NCI-H146 (cell line): ENCODE measurements around the gene SMIM8.
A peak's percentile ranks its signal among the peaks of the same experiment; 100 is the strongest.

Experiments
- DNase-seq: peaks from one replicate; lab custom pipeline; 2025; lab: John Stamatoyannopoulos, UW

The SMIM8 gene

GRCh38 chr6:87336367-87336766, 14.0 kb downstream of the SMIM8 start:
- no peak for DNase-seq

DNA sequence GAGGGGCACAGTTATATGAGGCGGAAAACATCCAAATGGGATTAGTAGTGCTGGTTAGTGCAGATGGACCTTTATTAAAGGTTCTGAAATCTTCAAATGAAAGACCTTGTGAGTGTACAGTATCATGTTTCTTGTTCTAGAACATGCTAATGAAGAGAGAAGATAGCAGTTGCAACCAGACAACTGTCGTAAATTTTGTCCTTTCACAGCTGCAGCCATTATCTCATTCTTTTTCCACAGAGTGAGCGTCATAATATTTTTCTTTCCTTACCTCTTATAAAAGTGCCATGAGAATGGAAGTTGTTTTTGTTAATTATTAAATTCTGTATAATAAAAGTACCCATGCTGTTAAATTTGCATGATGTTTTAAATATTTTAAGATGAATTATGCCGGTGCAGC, 17.8 kb downstream of the SMIM8 start:
- DNase-seq, result no peak

GRCh38 chr6:87341158-87341557, 18.8 kb downstream of the SMIM8 start:
- DNase-seq, result no peak

GRCh38 chr6:87341899-87342298, 19.5 kb downstream of the SMIM8 start:
- DNase-seq, result no peak

- DNase-seq, result no peak
Measured at GRCh38 chr6:87342829-87343228, 20.4 kb downstream of the SMIM8 start.

DNA sequence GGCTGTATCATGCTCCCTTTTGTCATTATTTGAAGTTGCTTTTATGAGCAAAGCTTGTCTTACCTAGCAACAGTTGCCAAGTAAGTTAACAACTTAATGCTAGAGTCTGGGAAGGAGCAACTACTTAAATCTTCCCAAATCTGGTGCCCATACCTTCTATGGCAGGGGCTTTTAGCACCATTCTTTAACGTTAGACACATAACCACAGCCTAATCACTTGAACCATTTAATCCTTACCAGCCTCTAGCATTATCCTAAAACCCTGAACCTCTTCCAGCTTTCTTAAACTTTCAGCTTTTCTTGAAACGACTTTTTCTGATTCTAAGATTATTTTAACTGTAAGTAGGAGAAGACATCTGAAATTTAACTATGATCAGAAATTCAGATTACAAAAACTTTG, 22.3 kb downstream of the SMIM8 start, which contains the start of gene C6orf163:
Gene C6orf163 (plus strand): TSS at position 83 of the 400 bp plus-strand sequence. CDS start 287 bp downstream, at position 370.
- DNase-seq, result no peak

- DNase-seq, result no peak
Measured at GRCh38 chr6:87346700-87347099, 24.3 kb downstream of the SMIM8 start.

- no peak for DNase-seq
Measured at GRCh38 chr6:87349896-87350295, 27.5 kb downstream of the SMIM8 start.

- no peak for DNase-seq
Measured at GRCh38 chr6:87350516-87350915, 28.1 kb downstream of the SMIM8 start.

DNA sequence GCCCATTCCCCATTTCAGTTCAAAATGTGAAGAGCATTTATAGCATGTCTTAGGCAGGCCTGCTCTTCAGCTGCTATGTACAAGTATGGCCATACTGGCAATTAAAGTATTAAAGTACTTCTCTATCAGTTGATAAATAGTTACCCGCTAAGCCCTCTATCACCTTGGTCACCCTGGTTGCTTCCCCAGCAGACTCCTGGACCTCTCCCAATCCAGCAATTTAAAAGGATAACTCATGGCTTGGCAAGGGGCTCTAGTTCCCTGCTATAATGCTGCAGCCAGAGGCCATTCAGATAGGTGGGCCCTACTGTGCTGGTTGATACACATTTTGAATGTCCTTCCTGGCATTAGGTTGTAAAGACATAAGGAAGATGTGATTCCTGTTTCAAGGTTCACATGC, 29.2 kb downstream of the SMIM8 start:
- DNase-seq, result no peak

GRCh38 chr6:87356181-87356580, 33.8 kb downstream of the SMIM8 start:
- no peak for DNase-seq

DNA sequence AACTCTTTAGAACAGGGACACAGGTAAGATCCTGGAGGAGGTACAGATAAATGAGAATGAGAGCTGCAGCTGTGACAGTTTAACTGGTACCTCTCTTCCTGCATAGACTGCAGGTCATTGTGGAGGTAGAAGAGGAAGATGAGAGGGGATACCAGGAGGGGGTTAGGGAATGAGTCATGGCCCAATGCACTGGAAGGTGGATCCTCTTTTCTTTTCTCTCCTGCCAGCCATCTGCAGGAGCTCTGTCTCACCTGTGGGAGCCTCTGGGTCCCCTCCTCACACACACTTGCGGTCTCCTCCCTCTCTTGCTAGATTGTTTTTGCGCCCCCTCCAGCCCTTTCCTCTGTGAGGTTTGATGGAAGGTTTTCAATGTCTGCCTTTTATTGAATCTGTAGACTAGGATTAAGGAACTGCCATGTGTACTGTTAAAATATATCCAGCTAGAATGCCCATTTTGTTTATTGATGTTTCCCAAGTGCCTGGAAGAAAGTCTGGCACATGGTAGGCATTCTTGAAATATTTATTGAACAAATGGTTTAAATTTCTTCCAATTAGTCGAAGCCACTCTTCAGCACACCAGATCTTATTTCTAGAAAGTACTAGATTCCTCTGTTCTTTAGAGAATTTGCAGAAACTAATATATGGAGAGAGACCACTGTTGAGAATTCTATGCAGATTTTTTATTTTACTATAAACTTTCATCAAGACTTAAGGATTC, 35.2 kb downstream of the SMIM8 start:
- no peak for DNase-seq

GRCh38 chr6:87364602-87365252, 42.3 kb downstream of the SMIM8 start:
- DNase-seq, result no peak

DNA sequence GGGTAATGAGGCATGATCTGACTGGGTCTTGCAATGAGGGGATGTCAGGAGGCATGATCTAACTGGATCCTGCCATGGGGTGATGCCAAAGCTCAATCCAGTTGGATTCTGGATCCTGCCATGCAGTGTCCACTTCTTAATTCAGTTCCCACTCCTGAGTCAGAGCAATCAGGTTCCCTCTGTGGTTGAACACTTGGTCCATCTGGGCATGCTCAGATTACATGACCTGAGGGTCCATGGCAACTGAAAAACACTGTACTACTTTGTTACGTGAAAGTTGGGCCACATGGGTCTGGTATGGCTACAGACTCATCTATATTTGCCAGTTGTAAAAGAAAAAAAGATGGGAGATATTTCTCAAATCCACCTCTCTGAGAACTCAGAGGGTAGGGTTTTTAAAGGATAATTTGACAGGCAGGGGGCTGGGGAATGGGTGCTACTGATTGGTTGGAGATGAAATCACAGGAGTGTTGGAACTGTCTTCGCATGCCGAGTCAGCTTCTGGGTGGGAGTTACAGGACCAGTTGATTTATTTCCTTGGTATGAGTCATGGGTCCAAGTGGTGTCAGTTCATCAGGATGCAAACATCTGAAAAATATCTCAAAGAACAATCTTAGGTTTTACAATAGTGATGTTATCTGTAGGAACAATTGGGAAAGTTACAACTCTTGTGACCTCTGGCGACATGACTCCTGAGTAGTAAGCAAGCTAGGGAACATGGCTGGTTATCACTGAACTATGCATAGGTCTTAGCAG, 43.9 kb downstream of the SMIM8 start:
- no peak for DNase-seq

- no peak for DNase-seq
Measured at GRCh38 chr6:87366899-87367298, 44.5 kb downstream of the SMIM8 start.

GRCh38 chr6:87373377-87373776, 51.0 kb downstream of the SMIM8 start:
- no peak for DNase-seq

GRCh38 chr6:87375315-87375714, 52.9 kb downstream of the SMIM8 start:
- DNase-seq, result no peak

- DNase-seq, result no peak
Measured at GRCh38 chr6:87376643-87377042, 54.3 kb downstream of the SMIM8 start.

- no peak for DNase-seq
Measured at GRCh38 chr6:87378947-87379346, 56.6 kb downstream of the SMIM8 start.

DNA sequence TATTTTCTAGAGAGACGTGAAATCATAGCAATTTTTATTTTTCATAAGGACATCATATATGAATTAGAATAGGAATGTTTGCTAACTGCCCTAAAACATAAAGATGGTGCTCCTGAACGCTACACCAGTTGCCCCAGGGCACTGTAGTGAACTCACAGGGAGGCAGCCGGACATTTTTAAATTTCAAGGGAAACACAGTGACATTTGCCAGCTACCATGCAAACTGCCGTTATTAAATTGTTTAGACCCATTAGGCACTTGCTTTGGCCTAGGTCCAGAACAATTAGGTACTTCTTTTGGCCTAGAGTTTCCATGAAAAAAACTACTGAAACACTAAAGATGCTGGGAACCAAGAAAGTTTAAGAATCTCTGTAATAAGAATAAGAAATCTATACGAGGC, 60.5 kb downstream of the SMIM8 start:
- no peak for DNase-seq

- DNase-seq, result no peak
Measured at GRCh38 chr6:87384038-87384437, 61.6 kb downstream of the SMIM8 start.

GRCh38 chr6:87384449-87384848, 62.1 kb downstream of the SMIM8 start:
- no peak for DNase-seq

GRCh38 chr6:87391334-87391733, 68.9 kb downstream of the SMIM8 start:
- peak; percentile 52 for DNase-seq
